Measurements from ENCODE around the gene MRPS22.

The MRPS22 gene

GRCh38 chr3:139311557-139311956 lies 32.3 kb upstream of the MRPS22 start:
- TF ChIP-seq CTCF (IDR thresholded peaks at IDR 0.05; ENCODE audit: insufficient read depth, low read depth, low read length, missing control alignments) = no peak
- no peak overlapping the region for H3K4me3 ChIP-seq (ENCODE audit: low read depth, low read length)
- DNase-seq (ENCODE audit: low read depth) = no peak

GRCh38 chr3:139312416-139312815 lies 31.4 kb upstream of the MRPS22 start:
- TF ChIP-seq CTCF (IDR thresholded peaks at IDR 0.05; ENCODE audit: insufficient read depth, low read depth, low read length, missing control alignments) = no peak
- no peak for DNase-seq (ENCODE audit: low read depth)
- no peak overlapping the region for H3K4me3 ChIP-seq (ENCODE audit: low read depth, low read length)

GRCh38 chr3:139312959-139313358 lies 30.9 kb upstream of the MRPS22 start:
- no peak for DNase-seq (ENCODE audit: low read depth)
- no peak for TF ChIP-seq CTCF (IDR thresholded peaks at IDR 0.05; ENCODE audit: insufficient read depth, low read depth, low read length, missing control alignments)
- H3K4me3 ChIP-seq (ENCODE audit: low read depth, low read length) = no peak overlapping the region

GRCh38 chr3:139313921-139314320 lies 29.9 kb upstream of the MRPS22 start:
- no peak for DNase-seq (ENCODE audit: low read depth)
- H3K4me3 ChIP-seq (ENCODE audit: low read depth, low read length) = no peak overlapping the region
- no peak for TF ChIP-seq CTCF (IDR thresholded peaks at IDR 0.05; ENCODE audit: insufficient read depth, low read depth, low read length, missing control alignments)

GRCh38 chr3:139317215-139317614 lies 26.6 kb upstream of the MRPS22 start:
- no peak for DNase-seq (ENCODE audit: low read depth)
- no peak overlapping the region for H3K4me3 ChIP-seq (ENCODE audit: low read depth, low read length)
- no peak for TF ChIP-seq CTCF (IDR thresholded peaks at IDR 0.05; ENCODE audit: insufficient read depth, low read depth, low read length, missing control alignments)

- H3K4me3 ChIP-seq (ENCODE audit: low read depth, low read length) = no peak overlapping the region
- no peak for DNase-seq (ENCODE audit: low read depth)
- TF ChIP-seq CTCF (IDR thresholded peaks at IDR 0.05; ENCODE audit: insufficient read depth, low read depth, low read length, missing control alignments) = no peak
These were observed 26.0 kb upstream of the MRPS22 start for GRCh38 chr3:139317660-139318430.

- TF ChIP-seq CTCF (IDR thresholded peaks at IDR 0.05; ENCODE audit: insufficient read depth, low read depth, low read length, missing control alignments) = no peak
- DNase-seq (ENCODE audit: low read depth) = no peak
- H3K4me3 ChIP-seq (ENCODE audit: low read depth, low read length) = no peak overlapping the region
These were observed 25.4 kb upstream of the MRPS22 start for GRCh38 chr3:139318431-139318816.

Measured in GM12865 (cell line).